8988T (cell line): ENCODE results near the gene SIDT1.

Experiments used
- DNase-seq: peaks from one replicate; pipeline ENCODE4 v3.0.0; 2011

Gene SIDT1

GRCh38 chr3:113548501-113548900, 16.1 kb downstream of the SIDT1 start:
- DNase-seq, result no peak

- DNase-seq, result no peak
Measured at GRCh38 chr3:113551820-113552219, 19.5 kb downstream of the SIDT1 start.

GRCh38 chr3:113552851-113553250, 20.5 kb downstream of the SIDT1 start:
- DNase-seq, result no peak

GRCh38 chr3:113555138-113555537, 22.8 kb downstream of the SIDT1 start:
- DNase-seq, result no peak

- DNase-seq, result no peak
Measured at GRCh38 chr3:113556316-113556945, 24.1 kb downstream of the SIDT1 start.

- DNase-seq, result no peak
Measured at GRCh38 chr3:113556946-113557335, 24.6 kb downstream of the SIDT1 start.

- DNase-seq, result no peak
Measured at GRCh38 chr3:113557374-113557773, 25.0 kb downstream of the SIDT1 start.

GRCh38 chr3:113559009-113559408, 26.7 kb downstream of the SIDT1 start:
- no peak for DNase-seq

GRCh38 chr3:113560271-113560670, 27.9 kb downstream of the SIDT1 start:
- no peak for DNase-seq

GRCh38 chr3:113560831-113561623, 28.7 kb downstream of the SIDT1 start:
- DNase-seq, result no peak

- no peak for DNase-seq
Measured at GRCh38 chr3:113565555-113565954, 33.2 kb downstream of the SIDT1 start.

- DNase-seq, result no peak
Measured at GRCh38 chr3:113570158-113570557, 37.8 kb downstream of the SIDT1 start.

- DNase-seq, result no peak
Measured at GRCh38 chr3:113571360-113571759, 39.0 kb downstream of the SIDT1 start.

- no peak for DNase-seq
Measured at GRCh38 chr3:113573728-113574127, 41.4 kb downstream of the SIDT1 start.

GRCh38 chr3:113574213-113574612, 41.9 kb downstream of the SIDT1 start:
- DNase-seq, result no peak

- DNase-seq, result no peak
Measured at GRCh38 chr3:113575206-113575605, 42.9 kb downstream of the SIDT1 start.

GRCh38 chr3:113585228-113585627, 52.9 kb downstream of the SIDT1 start:
- no peak for DNase-seq

GRCh38 chr3:113585720-113586119, 53.4 kb downstream of the SIDT1 start:
- DNase-seq, result no peak

GRCh38 chr3:113588806-113589205, 56.5 kb downstream of the SIDT1 start:
- DNase-seq, result no peak

- DNase-seq, result no peak
Measured at GRCh38 chr3:113589971-113590370, 57.6 kb downstream of the SIDT1 start.

GRCh38 chr3:113590983-113591382, 58.6 kb downstream of the SIDT1 start:
- DNase-seq, result no peak

GRCh38 chr3:113594066-113594465, 61.7 kb downstream of the SIDT1 start:
- DNase-seq, result no peak

GRCh38 chr3:113597596-113598354, 65.4 kb downstream of the SIDT1 start:
- DNase-seq, result no peak
